Muscle of back (tissue), 11 donors: ENCODE measurements around the gene ABRACL. TPM values are rescaled to one million over a fixed set of nuclear protein-coding genes. Genes with fewer than 3 reads are reported as not detected.

Experiments used
- DNase-seq, 3 donors: peaks; one replicate each; pipeline versions ENCODE4 v3.0.0 to v3.0.0-alpha.2; 2013
- polyA plus RNA-seq, 10 donors: library from polyadenylated mRNA; unstranded; fragments of 120-200 nt; gene quantifications; one replicate each; pipeline ENCODE4 v1.2.1, GENCODE V29; 2013; ENCODE audit not compliant: insufficient read length in 10 of 10

ABRACL gene
- polyA plus RNA-seq, 10 donors: 14.0 to 43.4 (median 18.8) TPM

DNA sequence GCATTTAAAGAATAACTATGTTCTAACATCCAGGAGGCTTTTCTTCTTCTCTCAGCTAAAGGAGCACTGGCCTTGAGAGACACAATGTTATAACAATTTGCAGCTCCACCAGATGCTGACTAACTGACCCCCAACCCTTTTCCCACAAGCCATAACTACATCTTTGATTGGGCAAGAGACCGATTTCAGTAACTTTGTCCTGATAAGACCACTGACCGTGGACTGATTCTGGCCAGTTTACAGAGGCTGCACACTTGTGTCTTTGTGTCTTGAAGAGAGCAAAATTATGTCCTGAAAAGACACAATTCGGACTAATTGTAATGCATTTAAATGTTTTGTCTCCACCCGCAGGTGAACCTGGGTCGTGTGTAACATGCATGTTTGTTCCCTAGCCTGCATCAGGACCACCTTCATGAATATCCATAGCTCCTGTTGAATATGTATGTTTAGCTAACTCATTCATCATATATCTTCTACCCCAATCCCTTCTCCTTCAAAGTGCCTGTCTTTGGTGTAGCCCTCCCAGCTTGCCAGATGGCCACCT lies 22.3 kb downstream of the ABRACL start:
- DNase-seq: no peak

DNA sequence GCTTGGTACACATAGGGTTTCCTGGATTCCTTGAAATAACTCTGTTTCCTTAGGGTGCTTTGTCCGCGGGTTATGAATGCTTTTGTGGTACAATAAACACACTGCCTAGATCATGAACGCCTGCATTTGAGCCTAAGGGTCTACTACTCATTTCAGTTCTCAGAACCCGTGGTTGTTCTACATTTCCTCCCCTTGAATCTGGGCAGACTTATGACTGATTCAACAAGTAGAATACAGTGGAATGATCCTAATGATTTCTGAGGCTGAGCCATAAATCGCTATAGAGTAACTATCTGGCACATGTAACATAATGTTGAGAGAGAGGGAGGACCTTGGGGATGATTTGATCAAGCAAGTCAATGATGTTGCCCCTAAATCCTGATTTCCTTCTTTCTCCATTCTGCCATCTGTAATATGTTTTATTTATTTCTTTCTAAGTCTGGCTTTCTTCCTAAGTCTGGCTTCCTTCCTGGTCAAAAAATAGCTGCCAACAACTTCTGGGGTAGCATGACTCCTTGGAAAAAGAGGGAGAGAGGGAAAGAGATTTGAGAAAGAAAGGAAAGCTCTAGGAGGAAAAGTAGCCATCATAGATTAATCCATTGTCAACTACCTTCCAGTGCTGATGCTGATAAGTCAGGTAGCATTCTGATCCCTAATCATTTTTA lies 23.0 kb downstream of the ABRACL start:
- peak in 1 of 3 donors; percentile 10 for DNase-seq

DNA sequence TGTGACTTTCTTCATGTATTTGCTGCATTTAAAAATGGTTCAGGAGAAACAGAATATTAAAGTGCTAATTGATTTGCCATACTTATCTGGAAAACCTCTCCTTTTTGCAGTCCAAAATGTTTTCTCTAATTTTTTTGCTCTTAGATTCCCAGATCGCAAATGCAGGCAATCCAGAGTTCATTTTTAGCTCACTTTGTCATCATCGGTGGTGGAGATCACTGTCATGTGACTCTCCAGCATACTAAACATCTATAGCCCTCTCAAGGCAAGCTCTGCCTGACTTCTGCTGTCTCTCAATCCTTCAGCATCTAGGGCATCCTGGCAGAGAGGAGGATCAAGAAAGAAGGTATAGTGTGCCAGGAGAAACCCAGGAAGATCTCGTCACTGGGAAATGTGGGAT lies 24.8 kb downstream of the ABRACL start:
- DNase-seq: peak in 1 of 3 donors; percentile 14

DNA sequence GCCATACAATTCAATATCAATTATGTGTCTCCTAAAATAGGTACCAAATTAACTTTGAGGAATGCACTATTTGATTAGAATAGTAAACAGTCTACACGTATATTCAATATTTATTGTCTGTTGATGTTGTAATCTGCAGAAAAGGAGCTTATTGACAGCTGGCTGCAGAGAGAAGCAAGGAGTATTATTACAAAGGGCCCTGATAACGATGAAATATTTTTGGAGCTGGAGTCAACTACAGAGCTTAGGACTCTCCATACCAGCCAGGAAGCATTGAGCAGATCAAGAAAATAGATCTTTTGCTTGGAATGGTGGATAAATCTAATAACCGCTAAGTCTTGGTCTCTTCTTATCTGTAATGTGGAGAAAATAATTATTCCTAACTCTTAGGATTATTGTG lies 25.5 kb downstream of the ABRACL start:
- no peak for DNase-seq

GRCh38 chr6:139055709-139056108 lies 27.2 kb downstream of the ABRACL start:
- DNase-seq: no peak

DNA sequence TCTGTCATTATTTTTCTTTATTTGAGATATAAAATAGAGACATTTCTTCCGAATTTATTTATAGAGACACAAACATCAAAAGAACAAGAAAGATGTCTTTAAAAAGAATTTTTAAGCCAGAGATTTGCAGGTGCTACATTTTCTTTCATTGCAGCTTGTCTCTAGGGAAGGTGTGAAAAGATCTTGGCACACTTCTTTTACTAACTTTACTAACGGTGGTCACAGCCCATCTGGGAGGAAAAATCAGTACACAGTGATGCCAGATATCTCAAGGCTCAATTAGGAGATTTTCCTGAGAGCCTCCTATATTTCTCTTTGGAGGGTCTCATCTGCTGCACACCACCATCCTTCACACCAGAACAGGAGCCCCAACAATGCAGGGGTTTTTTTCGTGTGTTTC lies 29.5 kb downstream of the ABRACL start:
- no peak for DNase-seq

- peak in 1 of 3 donors; percentile 78 for DNase-seq
These were observed 31.8 kb downstream of the ABRACL start for GRCh38 chr6:139060332-139060731.

GRCh38 chr6:139062932-139063646 lies 34.5 kb downstream of the ABRACL start:
- peak in 1 of 3 donors; percentile 13 for DNase-seq

DNA sequence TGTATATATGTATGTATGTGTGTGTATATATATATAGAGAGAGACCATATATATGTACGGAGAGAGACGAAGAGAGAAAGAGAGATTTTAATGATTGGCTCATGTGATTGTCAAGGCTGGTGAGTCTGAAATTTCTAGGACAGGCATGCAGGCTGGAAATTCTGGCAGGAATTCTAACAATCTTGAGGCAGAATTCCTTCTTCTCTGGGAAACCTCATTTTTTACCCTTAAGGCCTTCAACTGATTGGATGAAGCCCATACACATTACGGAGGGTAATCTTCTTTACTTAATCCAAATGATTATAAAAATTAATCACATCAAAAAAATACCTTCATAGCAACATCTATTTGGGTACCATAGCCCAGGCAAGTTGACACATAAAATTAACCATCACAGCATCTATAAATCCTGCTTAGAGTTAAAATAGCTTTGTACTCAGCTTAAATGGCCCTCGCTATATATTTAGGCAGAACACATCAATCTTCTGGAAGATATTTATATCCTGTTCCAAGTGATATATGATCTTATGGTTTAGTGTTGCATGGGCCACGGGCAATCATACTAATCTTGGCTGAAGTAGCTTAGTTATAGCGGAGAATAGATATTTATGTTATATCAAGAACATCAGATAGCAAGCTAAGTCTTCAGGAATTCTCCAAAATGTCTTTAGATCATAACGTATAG lies 36.6 kb downstream of the ABRACL start:
- DNase-seq: peak in 1 of 3 donors; percentile 23

- no peak for DNase-seq
These were observed 37.5 kb downstream of the ABRACL start for GRCh38 chr6:139066080-139066479.

DNA sequence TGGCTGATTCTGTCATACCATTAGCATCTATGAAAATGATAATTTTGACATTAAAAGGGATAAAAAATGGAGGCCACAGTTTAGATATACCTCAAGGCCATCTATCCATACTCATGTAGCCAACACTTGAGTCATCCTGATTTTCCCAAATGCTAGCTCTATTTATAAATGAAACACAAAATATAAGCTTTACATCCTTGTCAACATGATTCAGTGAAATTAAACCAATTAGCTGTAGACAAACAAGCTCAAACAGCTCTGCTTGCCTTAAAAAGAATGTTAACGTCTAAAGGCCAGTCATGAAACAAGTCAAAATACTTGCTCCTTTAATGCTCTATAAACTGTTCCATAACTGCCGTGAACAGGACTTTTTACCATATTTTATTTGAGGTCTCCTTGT lies 40.3 kb downstream of the ABRACL start:
- no peak for DNase-seq

DNA sequence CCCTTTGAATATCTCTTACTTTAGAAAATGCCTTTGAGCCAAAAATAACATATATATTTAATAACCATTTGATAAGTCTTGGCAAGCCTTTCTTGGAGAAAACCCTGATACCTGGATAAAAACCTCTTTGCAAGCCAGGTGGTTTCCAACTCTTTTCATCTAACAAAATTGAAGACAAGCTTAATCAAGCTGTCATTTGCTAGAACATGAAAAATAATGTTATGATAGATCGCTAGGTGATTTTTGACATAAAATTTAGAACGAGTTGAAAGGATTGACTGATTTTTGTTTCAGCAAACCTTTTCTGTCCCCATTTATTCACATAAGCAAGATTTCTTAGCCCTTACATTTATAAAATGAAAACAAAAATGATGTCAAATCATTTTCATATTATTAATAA lies 44.6 kb downstream of the ABRACL start:
- no peak for DNase-seq

DNA sequence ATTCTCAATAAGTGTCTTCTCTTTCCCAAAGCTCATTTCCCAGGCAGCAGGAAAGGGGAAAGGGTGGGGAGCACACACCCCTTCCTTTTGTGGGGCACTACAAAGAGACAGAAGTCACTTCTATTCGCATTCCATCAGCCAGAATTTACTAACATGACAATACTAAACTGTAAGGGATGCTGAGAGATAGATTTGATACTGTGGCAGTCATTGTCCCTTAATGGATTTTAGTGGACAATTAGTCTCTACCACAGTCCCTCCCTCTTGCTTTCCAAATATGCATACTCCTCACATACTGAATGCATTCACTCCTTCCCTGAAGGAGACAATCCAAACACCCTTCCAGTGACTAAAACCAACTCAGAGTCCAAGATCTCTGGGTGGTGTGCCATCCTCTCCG lies 50.5 kb downstream of the ABRACL start:
- no peak for DNase-seq

DNA sequence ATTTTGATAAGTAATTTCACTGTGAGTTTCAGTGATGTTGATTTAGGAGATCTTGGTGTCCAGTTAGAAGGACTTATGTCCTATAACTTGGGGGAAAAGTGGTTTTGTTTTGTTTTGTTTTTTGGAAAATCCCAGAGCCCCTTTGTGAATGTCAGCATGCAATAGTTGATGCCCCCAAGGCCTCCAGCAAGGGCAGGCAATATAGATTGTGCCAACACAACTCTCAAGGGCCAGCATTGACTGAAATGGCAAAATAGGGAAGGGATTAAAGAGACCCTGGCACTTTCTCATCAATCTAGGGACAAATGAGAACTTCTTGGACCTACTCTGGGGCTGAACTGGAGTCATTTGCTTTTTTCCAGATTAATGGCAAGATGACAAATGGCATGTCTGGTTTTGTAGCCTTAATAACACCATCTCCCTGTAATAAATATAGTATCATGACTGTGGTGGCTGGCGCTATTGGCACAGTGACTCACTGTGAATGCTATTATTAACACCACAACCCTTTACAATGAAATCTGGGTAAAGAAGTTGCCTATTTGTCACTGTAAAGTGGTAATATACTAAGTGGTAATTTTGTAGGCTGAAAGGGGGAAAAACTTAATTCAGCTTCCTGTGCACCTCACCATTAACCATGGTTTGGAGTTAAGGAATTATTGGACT lies 51.8 kb downstream of the ABRACL start:
- no peak for DNase-seq

DNA sequence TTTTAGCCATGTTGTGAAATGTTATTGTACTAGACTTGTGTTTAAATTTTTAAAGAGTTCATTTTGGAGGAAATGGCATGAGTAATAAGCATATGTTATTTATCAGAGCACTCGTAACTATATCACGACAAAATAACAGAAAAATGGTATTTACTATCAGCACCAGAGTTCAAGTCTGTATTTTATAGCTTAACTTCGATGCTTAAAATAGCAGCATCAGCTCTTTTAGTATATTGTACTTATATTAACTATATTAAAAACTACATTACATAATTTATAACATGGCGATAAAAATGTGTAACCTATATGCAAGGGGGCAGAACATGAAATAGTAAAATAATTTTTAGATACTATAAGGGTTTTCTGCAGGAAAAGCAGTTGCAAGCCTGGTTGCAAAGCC lies 52.9 kb downstream of the ABRACL start:
- DNase-seq: no peak

DNA sequence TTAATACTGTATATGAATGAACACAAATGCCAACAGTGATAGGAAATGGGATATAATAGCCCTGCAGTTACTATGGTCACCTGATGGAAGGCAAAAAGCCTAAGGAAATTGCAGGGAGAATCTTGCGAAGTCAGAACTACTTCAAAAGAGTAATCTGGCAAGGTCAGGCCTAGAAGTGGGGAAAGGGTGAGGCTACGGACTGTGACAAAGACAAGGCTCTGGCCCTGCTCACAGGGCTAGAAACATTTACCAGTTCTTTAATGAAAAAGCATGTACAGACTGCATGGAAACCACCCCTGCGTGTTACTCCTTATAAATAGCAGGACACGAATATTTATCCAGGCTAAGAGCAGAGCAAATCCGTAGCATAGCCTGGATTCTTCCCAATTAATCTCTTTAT lies 53.8 kb downstream of the ABRACL start:
- no peak for DNase-seq

DNA sequence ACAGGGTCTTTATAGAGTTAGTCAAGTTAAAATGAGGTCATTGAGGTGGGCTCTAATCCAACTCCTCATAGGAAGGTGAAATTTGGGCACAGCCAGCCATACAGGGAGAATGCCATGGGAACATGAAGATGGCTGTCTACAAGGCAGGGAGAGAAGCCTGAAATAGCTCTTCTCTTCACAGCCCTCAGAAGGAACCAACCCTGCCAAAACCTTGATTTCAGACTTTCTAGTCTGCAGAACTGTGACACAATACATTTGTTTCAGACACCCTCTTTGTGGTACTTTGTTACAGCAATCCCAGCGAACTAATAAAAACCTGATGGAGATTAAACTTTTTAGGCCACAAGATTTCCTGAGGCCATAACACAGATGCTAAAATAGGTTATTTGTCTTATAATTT lies 63.3 kb downstream of the ABRACL start:
- no peak for DNase-seq

Other genes starting within 250 kb of the ABRACL start
- under 1 TPM; 0.05 to 0.71 (median 0.23) TPM for gene ECT2L, start 232.7 kb upstream of the ABRACL start, polyA plus RNA-seq
- 10 to 100 TPM; 34.1 to 57.7 (median 45.6) TPM for gene REPS1, start 40.5 kb upstream of the ABRACL start, polyA plus RNA-seq
- 10 to 100 TPM; 16.8 to 26.9 (median 20.5) TPM for gene HECA, start 106.3 kb downstream of the ABRACL start, polyA plus RNA-seq